Mesenchymal stem cell (in vitro differentiated cells and primary cell): ENCODE data around the gene ALAS2.

Source experiments
- DNase-seq: peaks from one replicate; pipeline ENCODE4 v3.0.0-alpha.2; 2013
- H2AFZ ChIP-seq: one replicate; pipeline ENCODE4 v1.6.1; 2013; ENCODE audit warnings: low read depth, mild to moderate bottlenecking, control low read depth, inconsistent platforms, low read length, moderate library complexity
- H2AK5ac ChIP-seq: 2 replicates; pipeline ENCODE4 v1.6.1; 2013; ENCODE audit warnings: low read length, moderate library complexity, mild to moderate bottlenecking, inconsistent platforms; ENCODE audit not compliant: severe bottlenecking
- H2BK120ac ChIP-seq: one replicate; pipeline ENCODE4 v1.6.1; 2013; ENCODE audit warnings: low read depth, mild to moderate bottlenecking, inconsistent platforms, low read length, moderate library complexity
- H2BK12ac ChIP-seq, 2 experiments: one replicate each; pipeline ENCODE4 v1.6.1; 2013; ENCODE audit warnings: inconsistent platforms in 2 of 2, low read length in 2 of 2, mild to moderate bottlenecking in 2 of 2, moderate library complexity in 2 of 2, control low read depth in 1 of 2
- H2BK15ac ChIP-seq: one replicate; pipeline ENCODE4 v1.6.1; 2013; ENCODE audit warnings: mild to moderate bottlenecking, low read depth, inconsistent platforms; ENCODE audit not compliant: poor library complexity, severe bottlenecking
- H2BK5ac ChIP-seq: 2 replicates; pipeline ENCODE4 v1.6.1; 2013; ENCODE audit warnings: low read depth, mild to moderate bottlenecking, low read length, control low read depth, inconsistent platforms; ENCODE audit not compliant: poor library complexity, severe bottlenecking
- H3K14ac ChIP-seq, 2 experiments: one replicate each; pipeline ENCODE4 v1.6.1; 2013; ENCODE audit warnings: inconsistent platforms in 2 of 2, low read length in 2 of 2, control low read depth in 1 of 2, mild to moderate bottlenecking in 1 of 2, moderate library complexity in 1 of 2
- H3K18ac ChIP-seq, 2 experiments: one replicate each; pipeline ENCODE4 v1.6.1; 2013; ENCODE audit warnings: inconsistent platforms in 2 of 2, low read length in 2 of 2, control low read depth in 1 of 2, low read depth in 1 of 2, mild to moderate bottlenecking in 1 of 2
- H3K23ac ChIP-seq, 2 experiments: one replicate each; pipeline ENCODE4 v1.6.1; 2013; ENCODE audit warnings: inconsistent platforms in 2 of 2, low read length in 2 of 2, mild to moderate bottlenecking in 2 of 2, moderate library complexity in 2 of 2, control low read depth in 1 of 2
- H3K27ac ChIP-seq: 2 replicates; pipeline ENCODE4 v1.5.1; 2013; ENCODE audit warnings: mild to moderate bottlenecking, moderate library complexity, low read length, control low read depth, inconsistent platforms; ENCODE audit not compliant: poor library complexity, severe bottlenecking
- H3K27me3 ChIP-seq, 2 experiments: 2 replicates each; pipeline versions ENCODE4 v1.6.1 to v1.7.0; 2013; ENCODE audit warnings: low read length in 2 of 2, mild to moderate bottlenecking in 2 of 2, moderate library complexity in 2 of 2, control low read depth in 1 of 2, inconsistent platforms in 1 of 2; ENCODE audit not compliant: control insufficient read depth in 1 of 2, insufficient read depth in 1 of 2
- H3K36me3 ChIP-seq, 2 experiments: 2 replicates each; pipeline versions ENCODE4 v1.6.1 to v1.7.0; 2013; ENCODE audit warnings: low read length in 2 of 2, control low read depth in 1 of 2, inconsistent platforms in 1 of 2, low read depth in 1 of 2, mild to moderate bottlenecking in 1 of 2; ENCODE audit not compliant: insufficient read depth in 2 of 2, control insufficient read depth in 1 of 2
- H3K4ac ChIP-seq, 2 experiments: one replicate each; pipeline ENCODE4 v1.6.1; 2013; ENCODE audit warnings: inconsistent platforms in 2 of 2, low read length in 2 of 2, mild to moderate bottlenecking in 2 of 2, moderate library complexity in 2 of 2, control low read depth in 1 of 2, low read depth in 1 of 2
- H3K4me1 ChIP-seq: 2 replicates; pipeline ENCODE4 v1.6.1; 2013; ENCODE audit warnings: low read depth, low read length, control low read depth; ENCODE audit not compliant: control insufficient read depth, insufficient read depth
- H3K4me2 ChIP-seq: 2 replicates; pipeline ENCODE4 v1.6.1; 2013; ENCODE audit warnings: low read length, mild to moderate bottlenecking, inconsistent platforms; ENCODE audit not compliant: poor library complexity, severe bottlenecking
- H3K4me3 ChIP-seq, 2 experiments: 2 replicates each; pipeline versions ENCODE4 v1.5.1 to v1.7.0; 2013; ENCODE audit warnings: low read length in 2 of 2, mild to moderate bottlenecking in 2 of 2, control low read depth in 1 of 2, low read depth in 1 of 2; ENCODE audit not compliant: insufficient read depth in 1 of 2
- H3K79me1 ChIP-seq: replicated peaks from 2 replicates; pipeline ENCODE4 v1.6.1; 2013; ENCODE audit warnings: mild to moderate bottlenecking, control low read depth, low read length, inconsistent platforms; ENCODE audit not compliant: poor library complexity, severe bottlenecking
- H3K9ac ChIP-seq: 2 replicates; pipeline ENCODE4 v1.7.0; 2013; ENCODE audit warnings: mild to moderate bottlenecking, low read length, moderate library complexity
- H3K9me3 ChIP-seq: 2 replicates; pipeline ENCODE4 v1.7.0; 2013; ENCODE audit warnings: mild to moderate bottlenecking, low read length; ENCODE audit not compliant: control insufficient read depth
- H4K8ac ChIP-seq: one replicate; pipeline ENCODE4 v1.6.1; 2013; ENCODE audit warnings: inconsistent platforms, mild to moderate bottlenecking, low read length, moderate library complexity
- H4K91ac ChIP-seq: one replicate; pipeline ENCODE4 v1.6.1; 2013; ENCODE audit warnings: mild to moderate bottlenecking, low read length, inconsistent platforms
- WGBS: methylation state at CpG from one replicate; pipeline ENCODE4 v1.1.7; 2013; ENCODE audit warnings: mixed read lengths; 5-methylcytosine and 5-hydroxymethylcytosine counted together

ALAS2 gene

DNA sequence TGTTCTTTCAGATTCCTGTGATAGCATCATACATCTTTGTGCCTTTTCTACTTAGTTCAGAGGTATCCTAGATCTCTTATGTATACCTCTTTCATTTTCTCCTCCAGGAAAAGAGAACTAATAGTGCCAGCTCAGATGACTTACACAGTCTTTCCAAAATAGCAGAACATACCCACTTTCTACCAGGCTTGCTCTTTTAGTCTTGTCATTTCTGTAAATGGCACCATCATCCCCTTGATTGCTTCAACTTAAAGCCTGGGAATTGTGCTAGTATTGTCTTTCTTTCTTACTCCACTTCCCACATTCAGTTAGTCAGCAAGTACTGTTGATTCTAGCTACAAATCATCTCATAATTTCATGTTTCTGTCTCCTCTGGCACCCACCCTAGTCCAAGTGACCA lies 25.5 kb downstream of the ALAS2 start:
- Histone ChIP-seq H2AK5ac (no peak overlapping the region), H3K9me3 (no peaks in the 10 kb centered on the region), H3K27me3 (no peaks in the 10 kb centered on the region), H3K14ac (no peak overlapping the region), H3K36me3 (peaks cover 27 to 48% of the 10 kb centered on the region in 2 experiments), H3K4me1 (no peaks in the 10 kb centered on the region), H3K27ac (no peak overlapping the region), H2BK5ac (no peak overlapping the region), H2BK15ac (no peak overlapping the region), H3K4me2 (no peak overlapping the region), H2BK12ac (no peak overlapping the region), H3K23ac (no peak overlapping the region), H2AFZ (no peak overlapping the region), H3K4me3 (no peak overlapping the region), H2BK120ac (no peak overlapping the region), H3K4ac (no peak overlapping the region), H3K18ac (no peak overlapping the region), H4K91ac (no peak overlapping the region), H3K9ac (no peak overlapping the region), H4K8ac (no peak overlapping the region), H3K79me1 (peaks cover 16% of the 10 kb centered on the region)
- no peak for DNase-seq

DNA sequence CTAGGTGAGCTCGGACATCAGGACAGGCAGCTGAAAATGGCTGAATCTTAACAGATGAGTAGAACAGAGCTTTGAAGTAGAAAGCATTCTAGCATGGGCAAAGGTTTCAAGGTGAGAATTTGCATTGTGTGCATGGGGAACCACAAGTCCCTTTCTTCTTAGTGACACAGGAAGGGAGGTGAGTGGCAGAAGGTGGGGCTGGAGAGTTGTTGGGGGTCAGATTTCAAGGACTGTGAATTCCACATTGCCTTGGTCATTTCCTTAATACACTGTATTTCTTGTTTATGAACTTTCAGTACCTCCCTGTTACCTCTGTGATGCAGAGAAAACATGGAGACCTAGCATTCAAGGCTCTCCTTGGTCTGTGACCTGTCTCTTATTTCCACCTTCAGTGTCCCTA lies 26.5 kb downstream of the ALAS2 start:
- DNase-seq = no peak
- 100% methylated on average over 1 of the region's 1 CpG for WGBS

DNA sequence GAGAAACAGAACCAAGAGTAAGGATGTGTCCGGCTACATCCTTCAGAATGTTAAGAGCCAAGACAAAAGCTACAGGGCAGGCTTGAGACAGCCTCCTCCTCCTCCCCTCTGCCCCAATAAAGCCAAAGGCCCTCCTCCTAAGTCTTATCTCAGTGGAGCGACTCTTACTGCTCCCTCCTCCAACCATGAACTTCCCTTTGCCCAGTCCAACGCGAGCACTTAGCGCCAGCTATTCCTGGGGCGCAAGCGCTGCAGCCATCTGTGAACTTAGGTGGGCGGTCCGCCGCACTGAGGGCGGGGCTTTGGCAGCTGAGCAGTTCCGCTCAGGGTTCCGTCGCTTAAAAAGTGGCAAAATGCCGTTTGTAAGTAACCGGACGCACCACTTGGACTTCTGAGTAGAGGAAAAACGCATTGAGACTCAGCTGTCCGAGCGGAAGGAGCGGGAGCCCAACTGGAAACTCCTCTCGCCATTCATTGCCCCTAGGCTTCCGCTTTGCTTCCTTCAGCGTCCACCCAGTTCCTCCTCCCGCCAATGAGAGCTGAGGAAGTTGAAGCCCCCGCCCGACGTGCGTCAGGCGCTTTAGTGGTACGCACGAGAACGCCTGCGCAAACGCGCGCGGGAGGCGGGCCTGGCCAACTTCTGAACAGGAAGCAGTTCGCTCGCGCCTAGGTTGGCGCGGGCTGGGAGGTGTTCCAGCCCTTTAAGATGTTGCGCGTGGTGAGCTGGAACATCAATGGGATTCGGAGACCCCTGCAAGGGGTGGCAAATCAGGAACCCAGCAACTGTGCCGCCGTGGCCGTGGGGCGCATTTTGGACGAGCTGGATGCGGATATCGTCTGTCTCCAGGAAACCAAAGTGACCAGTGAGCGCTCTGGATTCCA lies 30.8 kb downstream of the ALAS2 start, which contains the start of gene APEX2:
Gene APEX2, plus strand, starts transcription at position 647 of the 882 bp plus-strand sequence. Its CDS starts 60 bp downstream, at position 707.
- H3K4me3 ChIP-seq = peak within 1 kb of the TSS; percentile 73 to 90
- H2BK12ac ChIP-seq = no peak within 1 kb of the TSS
- no peaks in the 10 kb centered on the region for H3K9me3 ChIP-seq
- H3K4me2 ChIP-seq = peak within 1 kb of the TSS; percentile 74
- peak within 1 kb of the TSS; percentile 7 for H4K8ac ChIP-seq
- H3K4me1 ChIP-seq = no peaks in the 10 kb centered on the region
- H3K18ac ChIP-seq = peak within 1 kb of the TSS; percentile 48 to 79
- WGBS = 0% methylated on average over 44 of the region's 55 CpGs
- H2BK5ac ChIP-seq = no peak within 1 kb of the TSS
- H3K36me3 ChIP-seq = peaks cover 12 to 28% of the 10 kb centered on the region in 2 experiments
- H3K4ac ChIP-seq = peak within 1 kb of the TSS in 1 of 2 experiments; percentile 67
- no peak within 1 kb of the TSS for H3K23ac ChIP-seq
- H2BK120ac ChIP-seq = no peak within 1 kb of the TSS
- peak within 1 kb of the TSS; percentile 81 for H2AFZ ChIP-seq
- H3K79me1 ChIP-seq = peaks cover 14% of the 10 kb centered on the region
- DNase-seq = peak; percentile 92
- peak within 1 kb of the TSS; percentile 12 for H2BK15ac ChIP-seq
- H3K14ac ChIP-seq = no peak within 1 kb of the TSS
- peak within 1 kb of the TSS; percentile 66 for H4K91ac ChIP-seq
- peak within 1 kb of the TSS; percentile 96 for H3K27ac ChIP-seq
- peaks cover under 1 to 4% of the 10 kb centered on the region in 2 experiments for H3K27me3 ChIP-seq
- peak within 1 kb of the TSS; percentile 93 for H3K9ac ChIP-seq
- no peak within 1 kb of the TSS for H2AK5ac ChIP-seq

More for the DNA sequence above, 26.5 kb downstream of the ALAS2 start:
- H3K4me1 ChIP-seq = no peaks in the 10 kb centered on the region
- no peak overlapping the region for H2BK5ac ChIP-seq
- no peak overlapping the region for H2BK12ac ChIP-seq
- no peak overlapping the region for H3K14ac ChIP-seq
- no peak overlapping the region for H2BK15ac ChIP-seq
- no peak overlapping the region for H3K9ac ChIP-seq
- H3K18ac ChIP-seq = no peak overlapping the region
- H3K27me3 ChIP-seq = no peaks in the 10 kb centered on the region
- no peak overlapping the region for H3K27ac ChIP-seq
- no peak overlapping the region for H3K4me2 ChIP-seq
- H3K4ac ChIP-seq = no peak overlapping the region
- no peak overlapping the region for H3K4me3 ChIP-seq
- H2AK5ac ChIP-seq = no peak overlapping the region
- no peaks in the 10 kb centered on the region for H3K9me3 ChIP-seq
- H4K8ac ChIP-seq = no peak overlapping the region
- H3K23ac ChIP-seq = no peak overlapping the region
- peaks cover 27 to 48% of the 10 kb centered on the region in 2 experiments for H3K36me3 ChIP-seq
- no peak overlapping the region for H2BK120ac ChIP-seq
- no peak overlapping the region for H4K91ac ChIP-seq
- no peak overlapping the region for H2AFZ ChIP-seq
- peaks cover 16% of the 10 kb centered on the region for H3K79me1 ChIP-seq

DNA sequence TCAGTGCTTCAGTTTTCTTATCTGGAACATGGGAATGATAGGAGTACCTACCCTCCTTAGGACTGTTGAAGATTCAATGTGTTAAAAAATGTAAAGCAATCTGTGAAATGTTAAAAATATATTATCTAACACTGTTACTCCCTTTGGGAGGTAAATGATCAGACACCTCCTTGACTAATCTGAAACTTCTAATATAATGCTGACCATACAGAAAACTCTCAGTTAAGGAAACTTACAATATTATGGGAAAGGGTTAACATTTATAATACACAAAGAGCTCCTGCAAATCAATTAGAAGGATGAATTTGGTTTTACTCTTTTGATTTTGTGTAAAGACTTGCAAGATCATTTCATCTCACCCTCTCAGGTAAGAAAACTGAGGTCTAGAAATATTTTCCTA lies 35.2 kb downstream of the ALAS2 start:
- H2BK5ac ChIP-seq = no peak overlapping the region
- no peak overlapping the region for H3K4me2 ChIP-seq
- no peaks in the 10 kb centered on the region for H3K9me3 ChIP-seq

More for the DNA sequence above, 35.2 kb downstream of the ALAS2 start:
- Histone ChIP-seq H4K91ac (no peak overlapping the region), H2BK15ac (no peak overlapping the region), H3K14ac (no peak overlapping the region), H3K18ac (no peak overlapping the region), H3K4me1 (no peaks in the 10 kb centered on the region), H2AFZ (no peak overlapping the region), H3K36me3 (no peaks in the 10 kb centered on the region), H3K79me1 (no peaks in the 10 kb centered on the region), H4K8ac (no peak overlapping the region), H3K27me3 (peaks cover 14 to 22% of the 10 kb centered on the region in 2 experiments), H2BK12ac (no peak overlapping the region), H3K23ac (no peak overlapping the region), H3K4me3 (no peak overlapping the region), H2AK5ac (no peak overlapping the region), H2BK120ac (no peak overlapping the region), H3K4ac (no peak overlapping the region), H3K9ac (no peak overlapping the region), H3K27ac (no peak overlapping the region)
- no peak for DNase-seq
